HG03066 (cell line): ENCODE measurements around the gene FBP1.

Experiments
- ATAC-seq: cut with Tn5 transposase; IDR thresholded peaks from one replicate; pipeline ENCODE4 v1.9.1; 2021; ENCODE audit warnings: low read depth; ENCODE audit not compliant: unreplicated experiment

The FBP1 gene

DNA sequence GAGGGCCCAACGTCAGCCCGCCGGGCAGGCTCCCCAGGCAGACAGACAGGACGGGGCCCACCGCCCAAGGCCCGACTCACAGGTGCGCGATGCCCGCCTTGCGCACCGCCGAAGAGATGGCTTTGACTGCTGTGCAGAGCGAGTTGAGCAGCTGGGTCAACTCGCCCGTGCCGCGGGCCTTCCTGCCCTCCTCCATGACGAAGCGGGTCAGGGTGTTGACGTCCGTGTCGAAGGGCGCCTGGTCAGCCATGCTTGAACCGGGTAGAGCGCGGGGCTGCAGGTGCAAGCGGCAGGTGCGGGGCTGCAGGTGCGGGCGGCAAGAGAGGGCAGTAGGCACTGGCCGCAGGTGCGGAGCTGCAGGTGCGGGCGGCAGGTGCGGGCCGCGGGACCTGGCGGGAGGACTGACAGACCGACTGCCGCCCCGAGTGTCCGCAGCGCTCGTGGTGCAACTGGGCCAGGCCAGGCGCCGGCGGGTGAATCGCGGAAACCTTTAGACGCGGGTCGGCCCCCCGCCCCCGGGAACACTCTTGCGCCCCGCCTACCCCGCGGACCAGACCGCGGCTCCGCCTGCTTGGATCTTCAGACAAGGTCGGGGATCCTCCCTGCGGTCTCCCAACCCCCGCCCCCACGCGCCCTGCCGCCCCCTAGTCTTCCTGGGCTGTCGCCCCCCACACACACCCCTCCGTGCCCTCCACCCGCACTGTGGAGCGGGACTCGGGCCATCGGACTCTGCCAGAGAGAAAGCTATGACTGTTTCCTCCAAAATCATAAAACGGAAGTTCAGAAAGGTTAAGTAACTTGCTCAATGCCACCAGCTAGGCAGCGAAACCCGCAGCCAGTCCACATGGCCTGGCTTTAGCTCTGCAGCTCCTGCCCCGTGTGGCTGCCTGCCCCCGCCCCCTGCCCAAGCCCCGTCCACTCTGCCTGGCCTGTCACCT lies at the start of gene FBP1:
Gene FBP1, minus strand, starts transcription at position 458 of the 938 bp plus-strand sequence. Its CDS starts 208 bp downstream, at position 250.
- ATAC-seq: peak; percentile 62

DNA sequence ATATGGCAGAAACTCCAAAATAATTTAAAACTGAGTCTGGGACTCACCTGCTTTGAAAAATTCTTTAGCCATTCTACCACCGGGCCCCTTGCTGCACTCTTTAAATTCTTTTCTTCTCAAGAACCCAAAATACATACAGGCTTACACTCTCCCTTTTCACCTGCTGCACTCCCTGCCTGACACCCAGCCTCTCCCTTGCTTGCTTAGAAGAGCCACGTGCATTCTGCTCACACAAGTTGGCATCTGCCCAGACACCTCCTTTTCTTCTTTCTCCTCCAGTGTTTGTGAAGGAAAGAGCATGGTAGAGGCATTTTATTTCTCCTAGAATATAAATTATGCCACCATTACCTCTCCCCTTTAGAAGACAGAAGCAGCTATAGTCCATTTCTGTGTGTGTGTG lies 48.1 kb upstream of the FBP1 start:
- no peak for ATAC-seq

DNA sequence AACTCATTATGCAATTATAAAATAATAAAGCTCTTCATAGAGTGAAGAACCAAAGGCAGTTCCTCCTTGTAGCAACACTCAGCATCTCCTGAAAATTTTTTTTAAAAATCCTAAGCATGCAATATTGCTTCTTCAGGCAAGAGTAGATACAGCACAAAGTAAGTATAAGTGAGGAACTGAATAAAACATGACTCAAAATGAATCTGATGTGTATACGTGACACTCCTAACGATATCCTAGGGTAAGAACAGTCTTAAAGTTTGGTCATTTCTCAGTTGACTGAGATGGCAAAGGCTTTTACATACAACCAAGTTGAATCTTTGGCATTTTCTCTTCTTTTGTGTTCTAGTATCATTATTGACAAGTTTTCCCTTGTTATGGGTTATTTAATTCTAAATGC lies 46.0 kb upstream of the FBP1 start:
- no peak for ATAC-seq

DNA sequence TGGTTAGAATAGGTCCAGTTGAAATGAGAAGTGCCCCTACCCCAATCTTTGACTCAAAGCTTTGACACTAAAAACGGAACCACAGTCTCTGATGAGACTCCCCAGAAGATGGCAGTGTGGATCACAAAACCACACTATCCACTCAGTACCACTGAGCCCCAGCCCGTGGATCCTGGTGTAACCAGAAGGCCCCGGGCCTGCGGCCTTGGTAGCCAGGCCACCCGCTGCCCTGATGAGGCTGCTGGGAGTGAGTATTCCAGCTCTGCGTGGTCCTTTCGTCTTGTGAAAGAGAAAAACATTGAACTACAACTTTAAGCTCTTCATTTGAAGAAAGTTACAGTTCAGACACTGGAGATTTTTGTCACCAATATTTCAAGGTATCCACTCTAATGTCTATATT lies 42.2 kb upstream of the FBP1 start:
- no peak for ATAC-seq

DNA sequence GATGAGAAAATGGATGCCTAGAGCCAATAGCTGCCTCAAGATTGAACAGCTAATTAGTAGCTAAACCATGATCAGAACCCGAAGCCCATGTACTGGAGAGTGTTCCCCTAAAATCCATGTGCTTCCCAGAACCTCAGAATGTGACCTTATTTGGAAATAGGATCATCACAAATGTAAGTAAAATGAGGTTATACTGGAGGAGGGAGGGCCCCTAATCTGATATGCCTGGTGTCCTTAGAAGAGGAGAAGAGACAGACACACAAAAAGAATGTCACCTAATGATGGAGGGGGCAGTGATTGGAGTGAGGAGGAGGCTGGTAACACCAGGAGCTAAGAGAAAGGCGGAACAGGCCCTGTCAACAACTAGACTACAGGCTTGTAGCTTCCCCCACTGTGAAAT lies 41.3 kb upstream of the FBP1 start:
- no peak for ATAC-seq

DNA sequence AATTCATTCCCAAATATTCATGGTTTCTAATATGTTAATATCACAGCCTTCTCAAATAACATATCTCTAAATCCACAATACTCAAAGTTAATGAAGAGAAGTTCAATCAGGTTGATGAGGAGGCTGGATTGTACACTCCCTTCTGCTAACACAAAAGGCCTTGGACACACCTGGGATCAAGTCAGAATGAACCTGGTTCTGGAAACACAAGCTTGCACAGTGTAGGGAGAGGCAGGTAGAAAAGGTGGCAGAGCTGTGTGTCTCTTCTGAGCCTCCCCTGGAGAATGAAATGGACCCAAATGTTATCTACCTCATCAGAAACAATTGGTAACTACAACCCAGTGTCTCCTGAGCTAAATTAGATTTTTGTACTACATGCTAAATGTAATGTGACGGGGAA lies 40.7 kb upstream of the FBP1 start:
- ATAC-seq: no peak

DNA sequence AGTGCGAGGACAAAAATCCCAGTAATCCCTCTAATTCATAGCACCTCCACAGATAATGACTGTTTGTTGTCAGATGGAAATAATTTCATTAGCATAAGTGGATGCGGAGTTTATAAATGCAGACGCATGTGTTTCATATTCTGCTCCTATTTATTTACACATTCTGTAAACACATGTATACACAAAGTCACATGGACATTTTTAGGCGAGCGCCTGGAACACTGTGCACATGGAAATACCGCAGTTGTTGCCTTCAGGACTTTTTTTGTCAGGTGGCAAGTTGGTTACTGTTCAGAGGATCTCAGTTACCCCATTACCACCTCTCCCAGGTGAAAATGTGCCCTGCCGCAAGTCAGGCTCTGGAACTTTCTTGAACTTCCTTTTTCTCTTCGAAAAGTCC lies 40.3 kb upstream of the FBP1 start:
- ATAC-seq: no peak

DNA sequence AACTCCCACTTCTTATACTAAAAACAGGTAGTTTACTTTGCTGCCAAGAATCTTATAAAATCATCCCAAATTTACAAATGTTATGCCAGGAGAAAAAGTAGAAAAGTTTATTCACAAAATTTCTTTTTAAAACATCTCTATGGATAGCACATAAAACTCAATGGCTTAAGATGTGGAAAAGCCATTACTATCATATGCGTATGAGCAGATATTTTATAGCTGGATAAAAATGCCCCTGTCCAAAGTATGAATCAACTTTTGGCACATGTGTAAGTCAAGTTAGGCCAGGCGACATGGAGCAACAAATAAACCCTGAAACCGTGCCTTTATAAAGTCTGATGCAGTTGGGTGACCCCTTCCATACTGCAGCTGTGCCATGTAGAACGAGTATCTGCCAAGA lies 38.6 kb upstream of the FBP1 start:
- ATAC-seq: no peak

DNA sequence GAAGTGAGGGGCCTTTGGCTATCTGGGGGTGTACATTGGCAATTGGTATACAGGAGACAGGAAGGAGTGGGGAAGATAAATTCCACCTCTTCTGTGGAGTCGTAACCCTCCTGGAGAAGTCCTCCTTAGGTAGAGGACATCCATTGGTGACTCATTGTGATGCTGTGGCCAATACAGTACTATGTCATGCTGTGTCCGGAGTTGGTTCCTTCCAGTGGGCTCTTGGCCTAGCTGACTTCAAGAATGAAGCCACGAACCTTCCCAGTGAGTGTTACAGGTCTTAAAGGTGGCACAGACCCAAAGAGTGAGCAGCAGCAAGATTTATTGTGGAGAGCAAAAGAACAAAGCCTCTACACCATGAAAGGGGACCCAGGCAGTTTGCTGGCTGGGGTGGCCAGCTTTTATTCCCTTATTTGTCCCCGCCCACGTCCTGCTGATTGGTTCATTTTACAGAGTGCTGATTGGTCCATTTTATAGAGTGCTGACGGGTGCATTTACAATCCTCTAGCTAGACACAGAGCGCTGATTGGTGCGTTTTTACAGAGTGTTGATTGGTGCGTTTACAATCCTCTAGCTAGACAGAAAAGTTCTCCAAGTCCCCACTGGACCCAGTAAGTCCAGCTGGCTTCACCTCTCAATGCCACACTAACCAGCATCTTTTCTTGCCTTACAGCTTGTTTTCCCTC lies 37.3 kb upstream of the FBP1 start:
- ATAC-seq: no peak

DNA sequence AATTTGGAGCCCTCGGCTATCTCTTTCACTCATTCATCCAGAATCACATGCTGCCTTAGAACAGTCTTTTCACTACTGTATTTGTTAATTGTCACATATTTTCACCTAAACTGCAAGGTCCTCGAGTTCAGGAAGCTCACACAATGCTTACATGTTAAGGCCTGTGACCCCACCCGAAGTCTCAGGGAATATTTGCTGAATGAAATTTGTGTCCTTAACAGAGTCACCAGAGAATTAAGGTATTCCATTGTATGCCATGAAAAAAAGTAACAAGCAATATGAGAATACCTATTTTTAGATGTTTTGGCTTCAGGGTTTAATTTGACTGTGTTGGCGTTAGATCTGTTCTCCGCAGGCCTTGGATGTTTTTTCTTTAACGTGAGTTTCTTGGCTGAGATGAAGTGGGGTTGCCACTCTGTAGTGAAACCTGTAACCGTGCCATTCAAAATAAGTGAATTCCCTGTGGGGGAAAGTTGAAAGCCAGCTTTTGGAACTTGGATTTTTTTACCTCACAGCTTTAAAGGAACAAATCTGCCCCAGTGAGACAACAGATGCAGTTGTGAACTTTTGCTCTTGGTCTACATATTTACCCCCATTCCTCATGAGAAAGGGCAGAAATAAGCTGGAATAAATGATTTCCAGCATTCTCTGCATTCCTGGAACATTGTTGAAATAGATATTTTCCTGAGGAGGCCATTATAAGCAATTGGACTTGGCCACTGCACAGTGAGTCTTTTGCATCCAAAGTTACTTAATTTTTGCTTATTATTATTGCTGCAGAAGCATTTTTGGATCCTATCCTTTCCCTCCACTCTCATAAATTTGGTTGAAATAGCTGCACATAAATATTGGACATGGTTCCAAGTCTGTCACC lies 35.9 kb upstream of the FBP1 start:
- no peak for ATAC-seq

DNA sequence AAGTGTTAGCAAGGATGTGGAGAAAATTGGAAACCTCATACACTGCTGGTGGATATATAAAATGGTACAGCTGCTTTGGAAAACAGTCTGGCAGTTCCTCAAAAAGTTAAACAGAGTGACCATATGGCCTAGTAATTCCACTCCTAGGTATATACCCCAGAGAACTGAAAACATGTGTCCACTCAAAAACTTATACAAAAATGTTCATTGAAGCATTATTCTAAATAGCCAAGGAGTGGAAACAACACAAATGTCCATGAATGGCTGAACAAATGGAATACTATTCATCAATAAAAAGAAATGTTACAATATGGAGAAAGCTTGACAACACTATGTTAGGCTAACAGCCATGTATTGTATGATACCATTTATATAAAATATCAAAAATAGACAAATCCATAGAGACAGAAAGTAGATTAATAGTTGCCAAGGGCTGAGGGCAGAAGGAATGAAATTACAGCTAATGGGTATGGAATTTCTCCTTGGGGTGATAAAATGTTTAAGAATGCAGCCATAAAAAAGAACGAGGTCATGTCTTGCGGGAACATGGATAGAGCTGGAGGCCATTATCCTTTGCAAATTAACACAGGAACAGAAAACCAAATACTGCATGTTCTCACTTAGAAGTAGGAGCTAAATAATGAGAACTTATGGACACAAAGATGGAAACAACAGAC lies 33.6 kb upstream of the FBP1 start:
- no peak for ATAC-seq

DNA sequence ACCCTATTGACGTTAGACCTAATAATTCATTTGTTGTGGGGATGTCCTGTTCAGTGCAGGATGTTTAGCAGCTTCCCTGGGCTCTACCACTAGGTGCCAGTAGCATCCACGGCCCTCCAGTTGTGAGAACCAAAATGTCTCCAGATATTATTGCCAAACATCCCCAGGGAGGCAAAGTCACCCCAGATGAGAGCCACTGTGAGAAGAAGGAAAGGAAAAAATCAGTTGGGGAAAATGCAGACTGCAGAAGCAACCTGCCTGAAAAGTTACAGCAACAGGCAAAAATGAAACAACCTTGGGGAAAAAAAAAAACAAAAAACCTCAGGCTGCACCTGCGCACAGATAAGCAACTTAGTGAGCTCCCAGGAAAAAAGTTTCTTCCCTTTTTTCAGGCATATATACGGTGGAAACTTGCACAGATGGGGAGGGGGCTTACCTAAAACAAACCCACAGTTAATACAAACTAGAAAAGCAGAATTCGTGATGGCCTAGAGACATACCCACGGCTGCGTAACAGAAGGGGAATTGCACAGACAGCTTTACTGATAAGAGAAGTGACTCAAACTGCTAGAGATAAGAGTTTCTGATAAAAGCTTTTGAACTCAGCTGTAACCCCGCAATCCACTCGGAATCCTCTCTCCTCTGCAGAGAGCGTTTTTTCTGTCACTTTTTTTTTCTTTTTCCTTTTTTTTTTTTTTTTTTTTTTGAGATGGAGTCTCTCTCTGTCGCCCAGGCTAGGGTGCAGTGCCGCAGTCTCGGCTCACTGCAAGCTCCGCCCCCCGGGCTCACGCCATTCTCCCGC lies 29.8 kb upstream of the FBP1 start:
- peak; percentile 73 for ATAC-seq

DNA sequence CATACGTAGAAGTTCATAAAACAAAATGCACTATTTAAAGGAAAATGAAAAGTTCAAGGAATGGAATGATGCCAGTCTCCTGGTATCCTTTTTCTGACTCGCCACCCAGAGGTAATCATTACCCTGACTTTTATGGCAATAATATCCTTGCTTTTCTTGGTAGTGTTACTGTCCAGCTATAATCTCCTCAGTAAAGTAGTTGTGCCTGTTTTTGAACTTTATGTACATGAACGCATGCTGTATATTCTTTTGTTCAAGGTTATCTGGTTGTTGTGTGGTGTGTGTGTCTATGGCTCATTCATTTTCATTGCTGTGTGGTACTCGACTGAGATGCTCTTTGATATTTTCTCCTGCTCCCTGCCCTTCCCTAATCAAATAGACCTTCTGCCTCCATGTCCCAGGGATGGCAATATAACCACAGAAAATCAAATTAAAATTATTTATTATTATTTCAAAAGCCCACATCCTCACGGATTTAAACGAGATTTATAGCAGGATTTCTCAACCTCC lies 29.2 kb upstream of the FBP1 start:
- no peak for ATAC-seq

DNA sequence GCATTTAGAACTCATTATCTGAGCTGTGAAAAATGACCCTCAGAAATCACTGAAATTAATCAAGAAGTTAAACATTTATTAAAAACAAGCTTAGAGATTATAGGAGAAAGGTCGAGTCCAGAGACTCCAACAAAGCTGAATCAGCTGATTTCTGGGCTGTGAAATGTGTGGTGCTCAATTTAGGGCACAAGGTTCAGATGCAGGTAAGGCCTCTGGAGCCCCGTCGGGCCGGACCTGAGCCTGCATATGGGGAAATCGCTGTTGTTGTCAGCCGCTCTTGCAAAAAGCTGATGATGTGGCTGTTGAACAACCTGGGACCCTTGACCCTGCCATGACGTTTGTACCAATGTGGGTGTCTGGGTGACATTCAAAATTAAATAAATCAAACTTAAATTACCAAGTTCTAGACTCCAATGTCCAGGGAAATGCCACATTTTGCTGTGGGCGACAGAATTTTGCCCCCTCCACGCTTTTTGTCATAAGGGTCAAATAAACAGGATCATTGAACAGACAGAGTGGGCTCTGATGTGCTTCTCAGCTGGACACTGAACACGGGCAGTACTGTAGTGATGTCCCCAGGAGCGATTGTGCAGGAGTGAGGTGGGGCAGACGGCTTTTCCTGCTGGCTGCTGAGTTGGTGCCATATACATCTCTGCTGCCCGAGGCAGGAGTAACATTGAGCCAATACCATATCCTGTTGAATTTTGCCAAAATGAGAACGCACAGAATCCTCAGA lies 27.2 kb upstream of the FBP1 start:
- ATAC-seq: no peak

DNA sequence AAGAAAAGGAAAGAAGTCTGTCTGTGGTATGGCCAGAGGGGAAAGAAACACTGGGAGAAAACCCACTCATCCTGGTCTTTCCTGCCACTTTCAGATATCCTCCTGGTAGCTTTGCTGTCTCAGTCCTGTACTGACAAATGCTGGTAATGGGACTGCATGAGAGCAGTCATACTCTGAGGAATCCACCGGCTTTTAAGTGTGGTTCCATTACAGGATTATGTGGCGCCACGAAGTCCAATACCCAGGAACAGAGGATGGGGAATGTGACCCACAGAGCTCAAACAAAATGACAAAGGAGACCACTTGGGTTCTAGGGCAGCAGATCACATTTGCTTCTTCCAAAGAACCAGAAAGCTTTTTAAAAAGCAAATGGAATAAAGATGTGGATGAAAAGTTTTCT lies 26.3 kb upstream of the FBP1 start:
- ATAC-seq: no peak

DNA sequence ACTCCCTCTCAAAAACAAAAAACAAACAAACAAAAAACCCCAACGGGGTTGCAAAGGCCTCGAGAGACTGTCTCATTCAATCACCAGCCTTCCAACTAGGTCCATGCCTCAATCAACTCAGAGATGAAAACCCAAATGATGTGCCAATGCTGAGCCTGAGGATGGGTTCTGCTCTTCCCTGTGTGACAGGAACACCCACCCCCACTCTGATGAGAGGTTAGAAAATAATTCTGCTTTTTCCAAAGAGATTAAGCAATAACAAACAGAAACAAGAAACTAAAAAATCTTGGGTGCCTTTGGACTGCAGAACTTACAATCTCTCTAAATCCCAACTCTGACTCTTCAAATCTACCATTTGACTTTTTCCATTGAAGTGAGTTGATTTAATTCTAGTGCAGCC lies 25.5 kb upstream of the FBP1 start:
- no peak for ATAC-seq

DNA sequence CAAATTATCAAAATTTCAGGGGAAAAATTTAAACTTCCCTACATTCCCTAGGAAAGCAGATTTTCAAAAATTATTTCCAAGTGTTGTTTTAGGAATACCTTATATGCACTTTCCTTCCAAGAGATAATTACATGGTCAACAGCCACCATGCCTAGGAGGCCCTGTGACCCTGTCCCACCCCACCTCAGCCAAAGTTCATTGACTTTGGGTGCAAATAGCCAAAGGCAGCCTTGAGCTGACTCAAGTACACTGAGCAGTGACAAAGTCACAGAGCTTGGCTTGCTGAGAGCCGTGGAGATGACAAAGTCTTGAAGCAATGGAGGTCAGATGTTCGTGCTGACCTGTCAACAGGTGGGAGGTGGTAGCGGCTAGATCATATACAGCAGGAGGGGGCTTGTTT lies 24.3 kb upstream of the FBP1 start:
- ATAC-seq: no peak

DNA sequence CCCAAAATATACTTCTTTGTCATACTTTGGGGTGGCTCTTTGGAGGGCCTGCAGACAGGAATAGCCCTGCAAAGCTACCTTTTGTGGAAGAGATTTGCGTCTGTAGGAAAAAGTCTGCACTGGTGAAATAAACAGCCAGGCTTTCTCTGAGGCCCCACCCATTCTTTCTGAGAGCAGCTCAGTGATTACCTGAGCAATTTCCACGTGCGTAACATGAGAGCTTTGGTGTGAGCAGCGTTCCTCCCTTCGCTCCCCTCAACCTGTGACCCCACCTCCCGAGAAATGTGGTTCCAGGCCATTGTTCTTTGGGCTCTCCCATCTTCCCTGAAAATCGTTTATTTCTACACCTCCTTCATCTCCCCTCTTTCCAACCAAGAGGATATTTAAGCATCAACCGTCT lies 23.8 kb upstream of the FBP1 start:
- no peak for ATAC-seq
